Subcutaneous preadipocyte (primary cell): ENCODE data around the gene RBM28. TPM values are rescaled to one million over a fixed set of nuclear protein-coding genes. Genes with fewer than 3 reads are reported as not detected.

Source experiments
- small RNA-seq: library from RNA; depleted of rRNA; stranded (forward); fragments of <200 nt; gene quantifications from one replicate; pipeline ENCODE3, GENCODE V24; 2012
- total RNA-seq: library from RNA; depleted of rRNA; stranded (reverse); fragments of >200 nt; gene quantifications from 2 replicates; pipeline ENCODE4 v1.2.3, GENCODE V29; 2012

Gene RBM28, protein sequence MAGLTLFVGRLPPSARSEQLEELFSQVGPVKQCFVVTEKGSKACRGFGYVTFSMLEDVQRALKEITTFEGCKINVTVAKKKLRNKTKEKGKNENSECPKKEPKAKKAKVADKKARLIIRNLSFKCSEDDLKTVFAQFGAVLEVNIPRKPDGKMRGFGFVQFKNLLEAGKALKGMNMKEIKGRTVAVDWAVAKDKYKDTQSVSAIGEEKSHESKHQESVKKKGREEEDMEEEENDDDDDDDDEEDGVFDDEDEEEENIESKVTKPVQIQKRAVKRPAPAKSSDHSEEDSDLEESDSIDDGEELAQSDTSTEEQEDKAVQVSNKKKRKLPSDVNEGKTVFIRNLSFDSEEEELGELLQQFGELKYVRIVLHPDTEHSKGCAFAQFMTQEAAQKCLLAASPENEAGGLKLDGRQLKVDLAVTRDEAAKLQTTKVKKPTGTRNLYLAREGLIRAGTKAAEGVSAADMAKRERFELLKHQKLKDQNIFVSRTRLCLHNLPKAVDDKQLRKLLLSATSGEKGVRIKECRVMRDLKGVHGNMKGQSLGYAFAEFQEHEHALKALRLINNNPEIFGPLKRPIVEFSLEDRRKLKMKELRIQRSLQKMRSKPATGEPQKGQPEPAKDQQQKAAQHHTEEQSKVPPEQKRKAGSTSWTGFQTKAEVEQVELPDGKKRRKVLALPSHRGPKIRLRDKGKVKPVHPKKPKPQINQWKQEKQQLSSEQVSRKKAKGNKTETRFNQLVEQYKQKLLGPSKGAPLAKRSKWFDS
- total RNA-seq: 8.1 and 16.4 TPM in 2 replicates

DNA sequence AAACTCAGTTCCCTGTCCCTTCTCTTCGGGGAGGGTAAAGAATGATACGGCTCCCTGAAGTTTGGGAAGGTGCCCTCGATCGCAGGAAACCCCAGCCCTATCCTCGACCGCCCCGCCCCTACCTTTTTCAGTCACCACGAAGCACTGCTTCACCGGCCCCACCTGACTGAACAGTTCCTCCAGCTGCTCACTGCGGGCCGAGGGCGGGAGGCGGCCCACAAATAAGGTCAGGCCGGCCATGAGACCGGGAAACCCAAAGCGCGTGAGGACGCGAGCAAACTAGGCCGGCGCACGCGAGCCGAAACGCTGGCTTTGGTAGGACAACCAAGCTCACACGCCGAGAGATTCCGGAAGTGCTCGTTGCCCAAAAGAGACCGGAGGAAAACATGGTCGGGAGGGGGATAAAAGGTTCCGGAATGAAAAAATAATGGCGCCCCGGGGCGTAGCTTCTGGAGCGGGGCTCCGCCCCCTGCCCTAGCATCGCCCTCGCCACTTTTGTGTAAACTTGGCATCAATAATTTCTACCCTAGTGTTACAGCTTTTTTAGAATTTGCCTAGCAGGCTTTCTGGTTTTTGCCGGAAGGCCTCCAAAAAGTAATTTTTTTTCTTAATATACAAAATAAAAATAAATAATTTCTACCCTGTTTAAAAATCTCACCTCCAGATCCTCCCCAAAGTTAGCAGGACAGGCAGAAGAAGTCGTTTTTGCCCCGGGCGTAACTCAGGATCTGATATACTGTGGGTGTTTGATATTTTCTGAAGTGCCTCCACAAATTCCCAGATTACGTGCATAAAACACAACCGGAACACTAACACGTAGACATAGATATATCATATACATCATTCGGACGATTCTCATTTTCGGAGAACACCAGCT lies at the start of gene RBM28:
TSS of gene RBM28 (minus strand) at position 355 of the 877 bp plus-strand sequence. CDS start at position 240, 115 bp downstream.

DNA sequence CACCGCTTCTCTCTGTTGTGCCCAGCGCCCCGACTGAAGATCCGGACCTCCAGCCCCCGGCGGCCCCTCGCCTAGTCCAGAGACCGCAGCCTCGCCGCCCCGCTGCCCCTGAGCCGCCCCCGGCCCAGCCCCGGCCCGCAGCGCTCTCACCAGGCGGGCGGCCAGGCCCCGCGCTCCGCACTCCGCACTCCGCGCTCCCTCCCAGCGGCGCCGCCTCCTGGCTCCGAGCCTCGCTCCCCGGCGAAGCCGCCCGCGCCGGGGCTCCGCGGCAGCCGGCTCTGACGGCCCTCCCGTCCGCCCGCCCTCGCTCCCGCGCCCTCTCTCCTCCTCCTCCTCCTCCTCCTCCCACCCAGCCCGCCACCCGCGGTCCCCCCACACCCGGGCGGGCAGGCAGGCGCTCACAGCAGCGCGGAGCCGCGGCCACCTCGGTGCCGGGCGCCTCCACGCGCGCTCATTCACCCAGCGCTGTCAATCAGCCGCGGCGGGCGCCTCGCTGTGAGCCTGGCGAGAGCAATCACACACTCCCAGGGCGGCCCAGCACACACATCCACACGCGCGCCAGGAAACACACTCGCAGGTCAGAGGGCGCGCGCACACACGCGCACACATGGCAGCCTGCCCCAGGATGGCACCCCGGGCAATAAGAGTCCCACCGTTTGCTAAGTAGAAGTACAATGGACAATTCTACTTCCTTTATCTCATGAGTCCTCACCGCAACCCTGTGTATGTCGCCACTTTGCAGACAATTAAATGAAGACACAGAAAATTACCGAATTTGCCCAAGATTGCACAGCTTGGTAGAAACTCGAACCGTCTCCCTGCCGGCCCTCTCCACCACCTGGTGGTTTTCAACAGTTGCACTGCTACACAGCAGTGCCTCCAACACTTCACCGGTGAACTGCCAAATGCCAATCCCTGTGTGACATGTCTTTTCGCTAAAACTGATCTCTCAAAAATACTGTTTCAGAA lies 18.0 kb upstream of the RBM28 start, which contains the start of gene PRRT4:
TSS of gene PRRT4 (minus strand) at position 280 of the 969 bp plus-strand sequence.

Small RNA genes lying within 50 kb of the gene (small RNA-seq; reads per million reads assigned to genes)
- gene RNU7-27P: not detected

Other genes starting within 250 kb of the RBM28 start
- gene LEP, start 102.6 kb downstream of the RBM28 start, total RNA-seq: under 0.01 TPM in 1 of 2 replicates, not detected in the other
- gene PRRT4, start 17.8 kb upstream of the RBM28 start, total RNA-seq: under 0.01 TPM in 1 of 2 replicates, not detected in the other
- 42.3 and 52.0 TPM in 2 replicates for gene IMPDH1, start 66.1 kb upstream of the RBM28 start, total RNA-seq
- gene HILPDA, start 112.0 kb upstream of the RBM28 start, total RNA-seq: 16.4 and 20.2 TPM in 2 replicates
- 32.3 and 37.1 TPM in 2 replicates for gene METTL2B, start 132.8 kb upstream of the RBM28 start, total RNA-seq